BLaER1 (cell line): ENCODE measurements around the gene ABCC9.
"Not testable (repeated sequence)": the region's sequence is repeated elsewhere in the genome, so short reads cannot be mapped to it uniquely, and the experiment has no call there.

Experiments used
- H3K27ac ChIP-seq: shearing (Covaris generic); formaldehyde crosslinking; 2 replicates; pipeline ENCODE4 v1.8.1; 2022
- H3K27me3 ChIP-seq: shearing (Covaris generic); formaldehyde crosslinking; 2 replicates; pipeline ENCODE4 v1.8.1; 2022
- H3K36me3 ChIP-seq: shearing (Covaris generic); formaldehyde crosslinking; 2 replicates; pipeline ENCODE4 v1.8.1; 2022
- H3K4me1 ChIP-seq: shearing (Covaris generic); formaldehyde crosslinking; 2 replicates; pipeline ENCODE4 v1.8.1; 2022
- H3K4me2 ChIP-seq: shearing (Covaris generic); formaldehyde crosslinking; 2 replicates; pipeline ENCODE4 v1.8.1; 2022
- H3K4me3 ChIP-seq: shearing (Covaris generic); formaldehyde crosslinking; 2 replicates; pipeline ENCODE4 v1.8.1; 2022
- H3K9ac ChIP-seq: shearing (Covaris generic); formaldehyde crosslinking; 2 replicates; pipeline ENCODE4 v1.8.1; 2022
- H3K9me3 ChIP-seq: shearing (Covaris generic); formaldehyde crosslinking; 2 replicates; pipeline ENCODE4 v1.8.1; 2022
- H4K20me1 ChIP-seq: shearing (Covaris generic); formaldehyde crosslinking; 2 replicates; pipeline ENCODE4 v1.8.1; 2022
- Cebpa-rat ChIP-seq: shearing (Covaris generic); IDR thresholded peaks from 2 replicates; pipeline ENCODE4 v1.8.1; 2022

Gene ABCC9

DNA sequence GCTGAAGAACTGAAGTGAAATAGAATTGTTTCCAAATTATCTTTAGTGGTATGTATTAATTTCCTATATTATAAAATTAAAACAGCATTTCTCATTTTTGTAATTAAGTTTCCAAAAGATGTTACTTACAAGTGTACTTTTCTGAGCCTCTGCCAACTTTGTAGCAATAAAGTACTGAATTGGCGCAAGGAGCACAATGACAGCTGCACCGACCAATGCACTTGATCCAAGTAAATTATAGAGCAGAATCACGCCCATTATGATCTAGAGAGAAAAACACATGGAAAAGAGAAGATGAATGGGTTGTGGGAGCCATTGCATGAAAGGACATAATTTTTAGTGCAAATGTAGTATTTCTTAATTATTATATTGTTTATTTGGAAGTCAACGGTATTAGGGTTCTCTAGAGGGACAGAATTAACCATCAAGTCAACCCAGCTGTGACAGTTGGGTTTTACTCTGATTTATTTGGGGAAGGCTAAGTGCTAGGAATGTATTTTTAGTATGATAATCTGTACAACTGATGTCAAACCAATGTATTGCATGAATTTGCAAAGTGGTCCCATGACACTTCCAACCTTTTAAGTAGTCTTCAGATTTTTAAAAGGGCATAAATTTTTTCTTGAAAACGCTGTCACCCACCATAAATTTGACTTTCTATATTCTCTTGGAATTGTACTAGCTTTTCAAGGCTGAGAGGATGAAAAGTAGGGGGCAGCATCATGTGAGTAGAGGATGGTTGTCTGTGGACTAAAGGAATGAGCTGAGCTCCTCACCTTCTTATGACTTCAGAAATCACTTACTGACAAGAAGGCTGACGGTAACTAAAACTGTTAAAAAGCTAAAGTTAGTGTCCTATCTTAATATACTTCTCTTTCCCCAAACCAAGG, 33.0 kb downstream of the ABCC9 start:
- no peak overlapping the region for H3K27ac ChIP-seq
- H3K4me1 ChIP-seq, result no peaks in the 10 kb centered on the region
- no peaks in the 10 kb centered on the region for H3K27me3 ChIP-seq
- no peaks in the 10 kb centered on the region for H4K20me1 ChIP-seq
- H3K4me2 ChIP-seq, result no peak overlapping the region
- no peak for TF ChIP-seq Cebpa-rat
- H3K36me3 ChIP-seq, result no peaks in the 10 kb centered on the region
- H3K4me3 ChIP-seq, result no peak overlapping the region
- no peak overlapping the region for H3K9ac ChIP-seq
- H3K9me3 ChIP-seq, result no peaks in the 10 kb centered on the region

DNA sequence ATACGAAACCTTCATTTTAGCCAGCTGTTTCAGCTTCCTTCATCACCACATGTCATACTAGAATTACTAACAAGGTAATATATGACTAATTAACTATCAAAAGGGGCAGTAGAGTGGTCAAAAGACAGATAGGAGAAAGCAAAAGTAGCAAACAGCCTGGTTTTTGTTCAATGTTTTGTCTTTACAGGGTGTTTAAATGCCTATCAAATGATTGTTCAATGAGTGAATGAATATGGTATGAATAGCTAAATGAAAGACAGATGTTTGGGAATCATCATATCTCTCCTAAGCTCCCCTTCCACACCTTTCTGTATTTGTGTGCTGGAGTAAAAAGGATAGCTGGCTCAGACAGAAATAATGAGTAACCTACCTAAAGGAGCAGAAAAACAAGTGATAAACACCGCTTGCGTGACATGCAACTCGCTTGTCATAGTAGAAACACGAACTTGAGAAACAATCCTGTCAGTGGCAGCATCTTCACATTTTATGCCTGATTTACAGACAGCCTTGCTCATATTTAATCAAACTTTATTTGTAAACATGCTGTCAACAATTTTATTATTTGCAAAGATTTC, 34.2 kb downstream of the ABCC9 start:
- Histone ChIP-seq H3K4me2 (no peak overlapping the region), H3K9ac (no peak overlapping the region), H3K36me3 (no peaks in the 10 kb centered on the region), H3K4me1 (no peaks in the 10 kb centered on the region), H3K27ac (no peak overlapping the region), H4K20me1 (no peaks in the 10 kb centered on the region), H3K4me3 (no peak overlapping the region), H3K9me3 (no peaks in the 10 kb centered on the region), H3K27me3 (no peaks in the 10 kb centered on the region)
- no peak for TF ChIP-seq Cebpa-rat

GRCh38 chr12:21899532-21899931, 41.7 kb downstream of the ABCC9 start:
- not testable (repeated sequence) for H3K27me3 ChIP-seq, H4K20me1 ChIP-seq, H3K27ac ChIP-seq, H3K4me3 ChIP-seq, H3K9ac ChIP-seq, H3K4me2 ChIP-seq, H3K4me1 ChIP-seq, H3K9me3 ChIP-seq, H3K36me3 ChIP-seq

- no peak overlapping the region for H3K4me3 ChIP-seq
- no peak overlapping the region for H3K4me2 ChIP-seq
- no peaks in the 10 kb centered on the region for H3K27me3 ChIP-seq
- H3K9ac ChIP-seq, result no peak overlapping the region
- no peaks in the 10 kb centered on the region for H3K36me3 ChIP-seq
- H4K20me1 ChIP-seq, result no peaks in the 10 kb centered on the region
- H3K4me1 ChIP-seq, result no peaks in the 10 kb centered on the region
- no peak for TF ChIP-seq Cebpa-rat
- H3K27ac ChIP-seq, result no peak overlapping the region
- no peaks in the 10 kb centered on the region for H3K9me3 ChIP-seq
Measured at GRCh38 chr12:21895651-21896050, 45.6 kb downstream of the ABCC9 start.

- Histone ChIP-seq H3K4me3 (no peak overlapping the region), H3K9ac (no peak overlapping the region), H3K9me3 (no peaks in the 10 kb centered on the region), H3K36me3 (no peaks in the 10 kb centered on the region), H4K20me1 (no peaks in the 10 kb centered on the region), H3K4me1 (no peaks in the 10 kb centered on the region), H3K27me3 (no peaks in the 10 kb centered on the region), H3K27ac (no peak overlapping the region), H3K4me2 (no peak overlapping the region)
- no peak for TF ChIP-seq Cebpa-rat
Measured at GRCh38 chr12:21894792-21895595, 46.2 kb downstream of the ABCC9 start.

GRCh38 chr12:21893924-21894323, 47.3 kb downstream of the ABCC9 start:
- H3K9me3 ChIP-seq, result no peaks in the 10 kb centered on the region
- H3K4me3 ChIP-seq, result no peak overlapping the region
- H3K36me3 ChIP-seq, result no peaks in the 10 kb centered on the region
- H3K27me3 ChIP-seq, result no peaks in the 10 kb centered on the region
- H4K20me1 ChIP-seq, result no peaks in the 10 kb centered on the region
- no peak for TF ChIP-seq Cebpa-rat
- no peak overlapping the region for H3K4me2 ChIP-seq
- H3K27ac ChIP-seq, result no peak overlapping the region
- H3K9ac ChIP-seq, result no peak overlapping the region
- H3K4me1 ChIP-seq, result no peaks in the 10 kb centered on the region

- H3K27me3 ChIP-seq, result no peaks in the 10 kb centered on the region
- H4K20me1 ChIP-seq, result no peaks in the 10 kb centered on the region
- no peaks in the 10 kb centered on the region for H3K4me1 ChIP-seq
- H3K27ac ChIP-seq, result no peak overlapping the region
- no peaks in the 10 kb centered on the region for H3K9me3 ChIP-seq
- no peaks in the 10 kb centered on the region for H3K36me3 ChIP-seq
- no peak overlapping the region for H3K9ac ChIP-seq
- no peak overlapping the region for H3K4me3 ChIP-seq
- no peak for TF ChIP-seq Cebpa-rat
- no peak overlapping the region for H3K4me2 ChIP-seq
Measured at GRCh38 chr12:21892341-21892740, 48.9 kb downstream of the ABCC9 start.

DNA sequence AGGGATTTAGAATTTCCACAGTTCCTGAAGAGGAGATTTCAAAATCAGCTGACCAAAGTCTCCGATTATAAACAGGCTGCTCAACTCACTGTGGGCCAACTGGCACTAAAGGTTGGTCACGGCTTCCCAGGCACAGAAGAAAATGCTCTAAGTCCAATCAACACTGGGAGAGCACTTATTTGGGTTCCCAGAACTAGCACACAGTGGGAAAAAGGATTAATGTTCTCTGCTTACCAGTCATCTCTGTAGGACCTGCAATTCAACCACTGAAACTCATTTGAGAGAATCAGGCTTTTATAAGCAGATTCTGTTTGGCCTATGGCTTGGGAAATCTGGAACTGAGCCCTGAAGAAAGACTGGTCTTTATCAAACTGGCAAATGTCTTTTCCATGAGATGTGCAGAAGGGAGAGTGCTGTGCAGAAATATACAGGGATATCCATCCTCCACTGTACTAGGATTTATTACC, 49.4 kb downstream of the ABCC9 start:
- H3K27me3 ChIP-seq, result no peaks in the 10 kb centered on the region
- H3K4me1 ChIP-seq, result no peaks in the 10 kb centered on the region
- H3K4me3 ChIP-seq, result no peak overlapping the region
- H3K4me2 ChIP-seq, result no peak overlapping the region
- no peak overlapping the region for H3K9ac ChIP-seq
- TF ChIP-seq Cebpa-rat, result no peak
- H3K27ac ChIP-seq, result no peak overlapping the region
- H4K20me1 ChIP-seq, result no peaks in the 10 kb centered on the region
- no peaks in the 10 kb centered on the region for H3K36me3 ChIP-seq
- no peaks in the 10 kb centered on the region for H3K9me3 ChIP-seq

DNA sequence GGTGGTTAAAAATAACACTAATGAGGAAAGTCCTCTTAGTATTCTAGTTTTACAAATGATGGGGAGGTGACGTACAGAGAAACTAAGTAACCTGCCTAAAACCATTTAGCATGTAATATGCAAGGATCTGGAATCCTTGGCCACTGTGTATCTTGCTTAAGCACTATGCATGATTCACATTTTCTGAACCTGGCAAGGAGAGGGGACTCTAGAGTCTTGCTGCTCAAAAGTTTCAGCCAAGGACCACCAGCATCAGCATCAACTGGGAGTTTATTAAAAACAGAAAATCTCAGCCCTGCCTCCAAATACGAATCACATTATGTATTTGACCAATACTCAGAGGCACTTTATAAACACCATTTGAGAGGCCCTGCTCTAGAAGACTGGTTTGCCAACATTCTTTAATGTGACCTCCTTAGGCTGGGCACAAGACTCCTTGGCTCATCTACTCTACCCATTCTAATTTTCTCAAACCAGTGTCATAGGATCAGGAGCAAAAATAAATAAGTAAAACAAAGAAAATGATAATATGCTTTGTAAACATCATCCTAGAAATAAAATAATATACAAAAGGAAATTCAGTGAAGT, 52.9 kb downstream of the ABCC9 start:
- Histone ChIP-seq H3K36me3 (no peaks in the 10 kb centered on the region), H4K20me1 (no peaks in the 10 kb centered on the region), H3K9ac (no peak overlapping the region), H3K9me3 (no peaks in the 10 kb centered on the region), H3K4me2 (no peak overlapping the region), H3K27ac (no peak overlapping the region), H3K4me3 (no peak overlapping the region), H3K4me1 (no peaks in the 10 kb centered on the region), H3K27me3 (no peaks in the 10 kb centered on the region)
- no peak for TF ChIP-seq Cebpa-rat

DNA sequence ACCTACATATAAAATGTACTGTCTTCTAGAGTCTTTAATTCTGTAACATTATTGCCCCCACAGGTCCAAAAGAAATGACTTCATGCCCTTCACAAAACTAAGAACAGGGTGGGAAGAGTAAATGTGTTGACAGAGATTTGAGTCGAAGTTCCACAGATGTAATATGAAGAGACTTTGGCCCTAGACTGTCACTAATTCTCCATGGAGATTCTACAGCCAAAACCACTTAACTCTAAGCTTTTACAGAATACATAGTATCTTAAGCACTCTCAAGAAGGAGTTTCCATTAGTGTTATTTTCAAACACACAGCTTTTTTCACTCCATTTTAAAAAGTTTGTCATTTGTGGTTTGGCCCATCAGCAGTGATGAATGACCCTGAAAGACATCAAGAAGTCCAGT, 56.3 kb downstream of the ABCC9 start:
- Histone ChIP-seq H3K27ac (no peak overlapping the region), H3K4me2 (no peak overlapping the region), H3K27me3 (no peaks in the 10 kb centered on the region), H3K4me3 (no peak overlapping the region), H3K4me1 (no peaks in the 10 kb centered on the region), H3K9me3 (no peaks in the 10 kb centered on the region), H4K20me1 (no peaks in the 10 kb centered on the region), H3K36me3 (no peaks in the 10 kb centered on the region), H3K9ac (no peak overlapping the region)
- TF ChIP-seq Cebpa-rat, result no peak
